Measurements from ENCODE around the gene PSME2.
A peak's percentile ranks its signal among the peaks of the same experiment; 100 is the strongest.

PSME2 gene

DNA sequence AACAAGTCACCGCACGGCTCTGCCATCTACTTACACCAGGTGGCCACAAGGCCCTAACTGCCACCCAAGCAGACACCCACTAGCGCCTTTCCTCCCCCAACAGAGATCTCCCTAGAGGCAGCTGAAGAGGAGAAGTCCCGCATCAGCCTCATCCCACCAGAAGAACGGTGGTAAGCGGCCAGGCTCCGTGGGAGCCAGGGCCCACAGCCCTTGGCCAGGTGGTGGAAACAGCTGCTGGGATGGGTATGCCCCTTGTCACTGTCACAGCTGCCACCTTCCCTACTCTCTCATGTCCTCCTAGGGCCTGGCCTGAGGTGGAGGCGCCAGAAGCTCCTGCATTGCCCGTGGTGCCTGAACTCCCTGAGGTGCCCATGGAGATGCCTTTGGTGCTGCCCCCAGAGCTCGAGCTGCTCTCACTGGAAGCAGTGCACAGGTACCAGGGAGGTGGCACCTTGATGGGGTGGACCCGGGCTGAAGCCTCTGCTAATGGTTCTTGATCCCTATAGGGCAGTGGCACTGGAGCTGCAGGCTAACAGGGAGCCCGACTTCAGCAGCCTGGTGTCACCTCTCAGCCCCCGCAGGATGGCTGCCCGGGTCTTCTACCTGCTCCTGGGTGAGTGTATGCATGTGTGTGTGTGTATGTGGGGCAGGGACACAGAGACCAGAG, 33.0 kb upstream of the PSME2 start:
- FAIRE-seq: no peak

DNA sequence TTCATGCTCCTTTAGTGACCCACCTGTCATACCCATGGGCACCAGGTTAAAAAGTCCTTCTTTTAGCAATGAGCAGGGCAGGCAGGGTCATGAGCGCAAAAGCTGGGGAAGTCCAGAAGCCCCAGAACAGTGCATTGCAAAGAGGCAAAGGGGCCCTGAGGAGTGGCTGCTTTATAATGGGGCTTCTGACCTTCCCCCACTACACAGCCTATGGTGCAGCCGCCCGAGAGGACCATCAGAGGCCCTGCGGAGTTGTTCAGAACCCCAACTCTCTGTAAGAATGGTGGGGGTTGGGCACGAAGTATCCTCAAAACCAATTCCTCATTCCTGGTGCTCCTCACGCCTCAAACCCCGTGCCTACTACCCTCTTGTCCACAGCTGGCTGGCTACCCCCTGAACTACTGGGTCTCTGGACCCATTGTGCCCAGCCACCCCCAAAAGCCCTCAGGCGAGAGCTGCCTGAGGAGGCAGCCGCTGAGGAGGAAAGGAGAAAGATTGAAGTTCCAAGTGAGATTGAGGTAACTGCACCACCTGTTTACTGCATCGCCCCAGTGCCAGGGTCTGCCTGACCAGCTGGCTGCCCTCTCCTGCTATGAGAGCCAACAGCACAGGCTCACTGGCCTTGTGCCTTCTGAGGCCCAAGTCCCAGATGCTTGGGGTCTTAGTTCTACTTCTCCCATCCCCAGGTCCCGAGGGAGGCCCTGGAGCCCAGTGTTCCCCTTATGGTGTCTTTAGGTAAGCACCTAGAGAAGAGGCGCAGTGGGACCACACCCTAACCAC, 32.2 kb upstream of the PSME2 start:
- no peak for FAIRE-seq

DNA sequence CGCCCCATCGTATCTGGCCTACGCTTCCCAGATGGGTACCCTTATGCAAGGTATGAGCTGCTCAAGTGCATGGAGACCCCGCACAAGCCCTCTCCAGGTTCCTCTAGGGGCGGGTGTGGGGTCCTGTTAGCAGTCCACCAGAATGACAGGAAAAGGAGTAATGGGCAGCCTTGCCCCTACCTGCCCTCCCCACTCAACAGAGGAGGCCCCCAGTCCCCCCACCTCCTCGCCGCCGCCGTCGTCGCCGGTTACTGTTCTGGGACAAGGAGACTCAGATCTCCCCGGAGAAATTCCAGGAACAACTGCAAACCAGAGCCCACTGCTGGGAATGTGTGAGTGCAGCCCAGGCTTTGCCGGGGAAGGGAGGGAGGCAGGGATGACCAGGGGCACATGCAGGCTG, 31.5 kb upstream of the PSME2 start:
- FAIRE-seq: no peak

DNA sequence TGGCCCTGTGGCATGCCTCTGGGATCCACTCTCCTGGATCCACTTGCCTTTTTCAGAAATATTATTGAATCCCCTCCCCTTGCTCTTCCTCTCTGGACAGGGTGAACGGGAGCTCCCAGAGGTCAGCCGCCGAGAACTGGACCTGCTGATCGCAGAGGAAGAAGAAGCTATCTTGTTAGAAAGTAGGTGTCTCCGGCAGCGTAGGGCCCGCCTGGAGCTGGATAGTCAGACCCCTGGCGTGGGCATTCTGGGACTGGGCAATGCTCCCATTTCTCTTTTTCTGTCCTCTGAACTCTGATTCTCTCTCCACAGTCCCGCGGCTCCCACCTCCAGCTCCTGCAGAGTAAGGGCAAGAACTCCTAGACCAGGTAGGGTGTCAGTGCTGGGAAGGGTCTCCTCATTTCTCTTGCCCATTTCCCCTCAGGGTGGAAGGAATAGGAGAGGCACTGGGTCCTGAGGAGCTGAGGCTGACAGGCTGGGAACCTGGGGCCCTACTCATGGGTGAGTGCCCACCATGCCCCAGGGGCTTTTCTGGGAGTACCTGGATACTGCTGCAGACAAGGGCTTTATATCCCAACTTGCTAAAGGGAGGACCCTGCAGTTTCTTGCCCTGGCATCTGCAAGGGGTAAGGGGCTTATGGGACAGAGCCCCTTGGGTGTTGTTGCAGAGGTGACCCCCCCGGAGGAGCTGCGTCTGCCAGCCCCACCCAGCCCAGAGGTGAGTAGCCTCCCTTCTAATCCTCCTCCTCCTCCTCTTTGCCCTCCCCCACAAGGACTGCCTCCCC, 30.8 kb upstream of the PSME2 start:
- no peak for FAIRE-seq

DNA sequence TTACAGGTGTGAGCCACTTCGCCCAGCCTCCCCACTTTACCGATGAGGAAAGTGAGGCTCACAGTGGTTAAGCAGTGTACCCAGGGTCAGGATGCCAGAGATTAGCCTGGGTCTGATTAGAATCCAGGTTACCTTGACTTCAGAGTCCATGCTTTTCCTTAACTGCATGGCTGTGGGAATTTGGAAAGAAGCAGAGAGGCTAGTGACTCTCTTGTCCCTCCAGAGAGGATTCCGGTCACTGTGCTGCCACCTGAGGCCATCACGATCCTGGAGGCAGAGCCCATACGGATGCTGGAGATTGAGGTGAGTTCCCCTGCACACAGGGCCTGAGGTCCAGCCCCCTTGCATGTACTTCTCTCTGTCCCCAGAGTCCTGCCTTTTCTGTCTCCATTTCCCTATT, 30.2 kb upstream of the PSME2 start:
- no peak for FAIRE-seq

DNA sequence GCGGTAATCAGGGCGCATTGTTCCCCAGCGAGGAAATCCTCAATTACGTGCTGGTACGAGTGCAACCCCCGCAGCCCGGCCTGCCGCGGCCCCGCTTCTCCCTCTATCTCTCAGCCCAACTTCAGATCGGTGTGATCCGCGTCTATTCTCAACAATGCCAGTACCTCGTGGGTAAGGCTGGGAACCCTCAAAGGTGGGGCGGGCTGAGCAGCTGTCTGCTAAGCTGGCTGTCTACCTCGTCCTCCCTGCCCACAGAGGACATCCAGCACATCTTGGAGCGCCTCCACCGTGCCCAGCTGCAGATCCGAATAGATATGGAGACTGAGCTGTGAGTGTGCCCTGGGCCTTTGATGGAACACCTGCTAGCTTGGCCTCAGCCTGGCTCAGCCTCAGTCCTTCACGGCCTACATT, 26.5 kb upstream of the PSME2 start:
- no peak for FAIRE-seq

GRCh38 chr14:24172261-24172860, 26.0 kb upstream of the PSME2 start:
- FAIRE-seq: no peak

GRCh38 chr14:24171422-24172260, 25.2 kb upstream of the PSME2 start, which contains the start of gene REC8:
Gene REC8 (plus strand): TSS chr14:24172080. CDS start chr14:24172553, 473 bp downstream.
- no peak for FAIRE-seq

DNA sequence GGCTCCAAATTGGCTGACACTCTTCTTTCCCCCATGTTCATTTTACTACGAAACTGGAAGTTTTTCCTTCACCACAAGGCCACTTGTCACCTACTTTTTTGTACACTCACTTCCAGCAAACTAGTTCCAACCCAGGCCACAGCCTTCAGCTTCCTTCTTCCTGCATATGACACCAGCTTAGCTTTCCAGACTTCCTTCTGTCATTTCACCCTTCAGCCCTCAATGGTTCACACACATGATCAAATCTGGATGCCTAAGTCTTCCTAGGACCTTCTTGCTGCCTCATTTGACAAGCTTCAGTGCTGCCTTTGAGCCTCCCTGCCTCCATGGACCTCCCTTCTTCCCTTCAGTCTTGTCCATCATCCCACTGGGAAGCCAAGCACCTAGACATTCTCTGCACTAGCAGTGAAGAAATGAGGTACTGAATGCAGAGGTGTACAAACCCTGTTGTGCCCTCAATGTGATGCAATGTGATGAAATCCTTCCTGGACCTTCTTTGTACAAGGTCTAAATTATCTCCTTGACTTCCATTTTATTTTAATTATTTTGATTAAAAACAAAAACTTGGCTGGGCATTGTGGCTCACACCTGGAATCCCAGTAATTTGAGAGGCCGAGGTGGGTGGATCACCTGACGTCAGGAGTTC, 21.2 kb upstream of the PSME2 start:
- FAIRE-seq: no peak

GRCh38 chr14:24165785-24166184, 19.4 kb upstream of the PSME2 start:
- FAIRE-seq: no peak

GRCh38 chr14:24164518-24164991, 18.1 kb upstream of the PSME2 start:
- no peak for FAIRE-seq

DNA sequence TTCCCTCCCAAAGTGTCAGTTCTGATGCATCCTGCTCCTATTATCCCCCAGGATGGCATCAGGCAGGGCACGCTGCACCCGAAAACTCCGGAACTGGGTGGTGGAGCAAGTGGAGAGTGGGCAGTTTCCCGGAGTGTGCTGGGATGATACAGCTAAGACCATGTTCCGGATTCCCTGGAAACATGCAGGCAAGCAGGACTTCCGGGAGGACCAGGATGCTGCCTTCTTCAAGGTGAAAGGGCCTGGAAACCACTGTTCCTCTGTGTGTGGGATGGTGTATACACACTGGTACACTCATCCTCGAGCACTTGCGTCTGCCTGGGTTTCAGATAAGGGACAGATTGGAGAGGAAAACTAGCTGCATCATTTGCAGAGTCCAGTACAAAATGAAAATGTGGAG, 15.7 kb upstream of the PSME2 start:
- FAIRE-seq: no peak

DNA sequence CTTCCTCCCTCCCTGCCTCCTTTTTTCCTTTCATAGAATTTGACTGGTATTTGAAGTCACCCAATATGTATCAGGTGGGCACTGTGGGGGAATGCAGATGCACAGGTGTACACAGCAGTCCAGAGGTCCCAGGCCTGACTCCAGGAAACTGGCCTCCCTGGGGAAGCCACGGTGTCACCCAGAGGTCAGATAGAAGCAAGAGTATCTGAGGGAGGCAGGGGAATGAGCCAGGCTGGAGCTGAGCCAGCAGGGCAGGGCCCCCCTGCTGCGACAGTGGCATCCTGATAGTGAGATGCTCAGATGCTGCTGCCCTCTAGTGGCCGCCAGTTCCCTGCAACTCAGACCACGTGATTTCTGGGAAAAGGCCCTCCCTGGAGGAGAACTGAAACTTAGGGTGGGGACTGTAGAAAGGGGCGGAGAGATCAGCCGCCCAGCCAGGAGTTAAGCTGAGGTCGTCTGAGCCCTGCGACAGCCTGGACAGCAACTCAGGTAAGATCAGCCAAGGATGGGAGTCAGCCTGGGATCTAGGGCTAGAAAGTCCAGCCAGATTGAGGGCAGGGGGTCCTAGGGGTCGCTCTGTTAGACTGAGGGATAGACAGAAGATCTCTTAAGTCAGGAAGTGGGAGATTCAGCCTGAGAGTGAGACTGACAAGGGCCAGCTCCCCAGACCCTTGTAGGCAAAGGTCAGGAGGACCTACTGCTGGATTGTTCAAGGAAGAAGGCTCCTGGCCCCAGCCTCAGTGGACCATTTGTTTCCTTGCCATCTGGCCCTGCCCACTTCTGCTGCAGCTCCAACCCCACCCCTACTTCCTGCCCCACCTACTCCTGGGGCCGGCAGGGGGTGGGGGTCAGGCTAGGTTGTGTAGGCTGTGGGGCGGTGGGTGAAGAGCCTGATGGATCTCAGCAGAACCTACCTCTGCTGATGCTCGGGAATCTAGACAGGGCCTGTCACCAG, 14.7 kb upstream of the PSME2 start, which contains the start of gene IRF9:
Gene IRF9 (plus strand): TSS at position 416 of the 955 bp plus-strand sequence. CDS start 880 bp downstream, outside the sequence.
- FAIRE-seq: peak; percentile 15

DNA sequence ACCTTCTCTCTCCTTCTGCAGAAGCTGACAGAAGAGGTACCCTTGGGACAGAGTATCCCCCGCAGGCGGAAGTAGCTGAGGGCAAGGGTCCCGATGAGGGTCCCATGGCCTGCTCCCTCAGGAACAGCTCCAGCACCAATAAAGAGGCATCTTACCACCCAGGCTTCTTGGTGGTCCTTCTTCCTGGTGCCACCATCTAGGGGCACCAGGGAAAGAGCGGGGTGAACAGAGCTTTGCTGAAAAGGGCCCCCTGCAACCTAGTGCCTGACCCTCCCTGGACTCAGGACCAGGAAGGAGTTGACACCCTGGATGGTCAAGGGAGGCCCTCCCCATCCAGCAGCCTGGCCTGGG, 14.1 kb upstream of the PSME2 start:
- no peak for FAIRE-seq

DNA sequence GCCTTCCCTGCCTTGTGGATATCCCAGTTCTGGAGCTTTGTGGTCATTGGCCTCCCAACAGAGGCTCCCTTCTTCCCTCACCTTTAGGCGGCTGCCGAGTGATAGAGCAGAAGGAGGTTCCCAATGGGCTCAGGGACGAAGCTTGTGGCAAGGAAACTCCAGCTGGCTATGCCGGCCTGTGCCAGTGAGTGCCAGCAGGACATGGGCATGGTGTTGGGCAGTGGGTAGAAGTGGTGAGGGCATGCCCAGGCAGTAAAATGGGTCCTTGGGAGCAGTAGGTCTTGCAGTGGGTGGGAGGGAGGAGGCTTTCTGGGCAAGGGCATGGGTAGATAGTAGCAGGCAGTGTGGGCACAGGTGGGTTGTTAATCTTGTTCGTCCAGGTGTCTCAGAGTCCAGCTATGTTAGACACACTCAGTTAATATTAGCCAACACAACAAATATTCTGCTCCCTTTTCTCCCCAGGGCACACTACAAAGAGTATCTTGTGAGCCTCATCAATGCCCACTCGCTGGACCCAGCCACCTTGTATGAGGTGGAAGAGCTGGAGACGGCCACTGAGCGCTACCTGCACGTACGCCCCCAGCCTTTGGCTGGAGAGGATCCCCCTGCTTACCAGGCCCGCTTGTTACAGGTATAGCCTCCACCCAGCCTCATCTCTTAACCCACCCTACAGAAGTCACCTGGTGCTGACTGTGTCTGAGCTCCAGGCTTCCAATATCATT, 13.5 kb upstream of the PSME2 start:
- FAIRE-seq: no peak

DNA sequence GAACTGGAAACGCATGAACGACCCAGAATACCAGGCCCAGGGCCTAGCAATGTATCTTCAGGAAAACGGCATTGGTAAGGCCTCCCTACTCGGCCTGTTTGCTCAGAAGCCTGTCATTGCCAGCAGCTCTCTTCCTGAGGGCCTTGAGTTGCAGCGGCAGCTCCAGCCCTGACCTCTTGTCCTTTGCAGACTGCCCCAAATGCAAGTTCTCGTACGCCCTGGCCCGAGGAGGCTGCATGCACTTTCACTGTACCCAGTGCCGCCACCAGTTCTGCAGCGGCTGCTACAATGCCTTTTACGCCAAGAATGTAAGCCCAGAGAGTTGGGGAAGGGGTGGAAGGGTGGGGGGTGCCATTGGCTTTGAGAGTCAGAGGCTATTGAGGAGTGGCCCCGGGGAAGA, 10.9 kb upstream of the PSME2 start:
- no peak for FAIRE-seq

- no peak for FAIRE-seq
These were observed 10.4 kb upstream of the PSME2 start for GRCh38 chr14:24156840-24157239.

DNA sequence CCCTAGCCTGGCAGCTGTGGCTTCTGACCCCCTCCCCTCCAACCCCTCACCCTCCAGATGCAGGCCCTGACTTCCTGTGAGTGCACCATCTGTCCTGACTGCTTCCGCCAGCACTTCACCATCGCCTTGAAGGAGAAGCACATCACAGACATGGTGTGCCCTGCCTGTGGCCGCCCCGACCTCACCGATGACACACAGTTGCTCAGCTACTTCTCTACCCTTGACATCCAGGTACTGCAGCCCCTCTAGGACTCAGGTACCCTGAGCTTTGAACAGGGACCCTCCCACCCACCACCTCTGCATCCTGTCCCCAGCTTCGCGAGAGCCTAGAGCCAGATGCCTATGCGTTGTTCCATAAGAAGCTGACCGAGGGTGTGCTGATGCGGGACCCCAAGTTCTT, 8.7 kb upstream of the PSME2 start:
- FAIRE-seq: no peak

GRCh38 chr14:24151404-24152080, 5.1 kb upstream of the PSME2 start:
- no peak for FAIRE-seq
